Right forelimb (tissue), 1 donor: Measurements from ENCODE around the gene FCMR.
"Not testable (repeated sequence)": the region's sequence is repeated elsewhere in the genome, so short reads cannot be mapped to it uniquely, and the experiment has no call there.

ENCODE experiments used
- DNase-seq: peaks from one replicate; pipeline ENCODE4 v3.0.0-alpha.2; 2018

The FCMR gene

DNA sequence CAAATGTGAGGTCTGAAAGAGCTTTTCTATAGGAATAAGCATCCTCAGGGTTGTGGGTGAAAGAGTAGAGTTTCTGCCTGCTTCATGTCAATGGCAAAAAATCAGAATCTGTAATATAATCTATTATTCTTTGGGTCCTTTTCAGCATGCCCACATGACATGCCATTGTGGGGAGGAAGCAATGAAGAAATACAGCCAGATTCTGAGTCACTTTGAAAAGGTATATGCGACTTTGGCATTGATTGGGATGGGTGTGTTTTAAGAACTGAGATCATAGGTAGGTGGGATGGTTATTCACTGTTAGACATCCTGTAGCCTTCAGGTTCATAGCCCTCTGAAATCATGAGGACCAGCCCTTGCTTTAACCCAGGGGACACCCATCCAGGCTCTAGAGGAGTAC is 54.5 kb downstream of the FCMR start:
- no peak for DNase-seq

DNA sequence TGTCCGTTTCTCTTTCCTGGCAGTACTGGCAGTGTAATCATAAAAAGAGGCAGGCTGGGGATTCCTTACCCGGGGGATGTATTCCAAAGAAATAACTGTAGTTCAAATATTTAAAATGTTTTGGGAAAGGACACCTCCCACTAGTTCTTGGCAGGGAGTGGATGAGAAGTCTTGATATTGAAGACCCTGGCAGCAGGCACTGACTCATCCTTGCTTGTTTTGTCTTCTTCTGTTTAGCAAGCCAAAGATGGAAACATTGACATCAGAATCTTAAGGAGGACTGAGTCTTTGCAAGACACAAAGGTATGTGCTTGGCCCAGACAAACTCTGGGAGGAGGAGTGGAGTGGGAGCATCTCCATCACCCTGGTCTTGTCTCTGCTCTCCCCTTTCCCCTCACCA is 55.7 kb downstream of the FCMR start:
- no peak for DNase-seq

DNA sequence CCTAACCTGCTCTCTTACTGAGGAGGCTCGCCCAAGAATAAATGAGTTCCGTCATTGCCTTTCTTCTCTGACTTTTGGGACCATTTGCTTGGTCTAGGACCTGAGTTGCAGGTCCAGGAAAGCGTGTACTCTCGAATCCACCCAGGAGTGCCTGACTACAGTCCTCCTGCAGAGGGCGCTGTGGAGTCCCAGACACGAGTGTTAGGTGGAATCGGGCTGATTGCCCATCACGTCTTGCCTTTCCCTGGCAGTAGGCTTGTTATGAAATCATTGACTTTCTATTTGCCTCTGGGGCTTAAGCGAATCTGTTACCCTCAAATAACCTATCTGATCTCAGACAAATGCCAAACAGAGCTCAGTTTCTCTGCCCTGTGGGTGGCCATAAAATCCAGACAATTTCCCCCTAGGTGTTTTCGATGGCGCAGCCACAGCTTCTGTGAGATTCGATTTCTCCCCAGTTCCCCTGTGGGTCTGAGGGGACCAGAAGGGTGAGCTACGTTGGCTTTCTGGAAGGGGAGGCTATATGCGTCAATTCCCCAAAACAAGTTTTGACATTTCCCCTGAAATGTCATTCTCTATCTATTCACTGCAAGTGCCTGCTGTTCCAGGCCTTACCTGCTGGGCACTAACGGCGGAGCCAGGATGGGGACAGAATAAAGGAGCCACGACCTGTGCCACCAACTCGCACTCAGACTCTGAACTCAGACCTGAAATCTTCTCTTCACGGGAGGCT is 56.6 kb downstream of the FCMR start, which contains the start of gene IL20:
IL20 (plus strand) TSS at position 685 of the 733 bp plus-strand sequence. CDS start 230 bp downstream, outside the sequence.
- DNase-seq = no peak

DNA sequence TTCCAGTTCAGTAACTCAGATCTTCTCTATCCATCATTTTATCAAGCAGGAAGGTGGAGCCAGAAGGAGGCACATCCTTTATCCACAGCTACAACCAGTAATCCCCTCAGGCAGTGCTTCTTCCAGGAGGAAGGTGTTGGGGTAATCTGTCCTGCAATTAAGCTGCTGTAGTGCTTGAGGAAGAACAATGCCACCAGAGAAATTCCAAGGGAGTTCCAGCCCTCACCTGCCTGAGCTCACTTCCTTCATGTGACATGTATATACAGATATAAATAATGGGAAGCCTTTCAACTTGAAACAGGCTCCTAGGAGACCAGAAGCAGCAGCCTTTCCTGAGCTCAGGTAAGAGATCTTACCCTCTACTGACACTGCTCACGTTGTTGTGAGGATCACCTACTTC is 58.5 kb downstream of the FCMR start:
- no peak for DNase-seq

DNA sequence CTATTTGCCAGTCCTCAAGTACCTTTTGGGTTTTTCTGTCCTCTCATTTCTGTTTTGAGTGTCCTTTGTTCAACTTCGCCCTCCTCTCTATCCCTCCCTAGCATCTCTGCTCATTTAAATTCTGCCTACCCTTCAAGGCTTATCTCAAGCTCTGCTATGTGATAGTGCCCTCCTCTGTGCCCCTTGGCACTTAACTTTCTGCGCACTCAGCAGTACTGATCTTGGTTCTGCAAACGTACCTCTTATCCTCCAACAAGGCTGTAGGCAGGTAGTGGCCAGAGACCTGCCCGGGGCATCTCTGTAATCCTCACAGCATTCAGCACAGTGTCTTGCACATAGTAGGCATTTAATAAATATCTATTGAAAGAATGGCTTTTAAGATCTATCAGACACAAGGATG is 61.6 kb downstream of the FCMR start:
- no peak for DNase-seq

DNA sequence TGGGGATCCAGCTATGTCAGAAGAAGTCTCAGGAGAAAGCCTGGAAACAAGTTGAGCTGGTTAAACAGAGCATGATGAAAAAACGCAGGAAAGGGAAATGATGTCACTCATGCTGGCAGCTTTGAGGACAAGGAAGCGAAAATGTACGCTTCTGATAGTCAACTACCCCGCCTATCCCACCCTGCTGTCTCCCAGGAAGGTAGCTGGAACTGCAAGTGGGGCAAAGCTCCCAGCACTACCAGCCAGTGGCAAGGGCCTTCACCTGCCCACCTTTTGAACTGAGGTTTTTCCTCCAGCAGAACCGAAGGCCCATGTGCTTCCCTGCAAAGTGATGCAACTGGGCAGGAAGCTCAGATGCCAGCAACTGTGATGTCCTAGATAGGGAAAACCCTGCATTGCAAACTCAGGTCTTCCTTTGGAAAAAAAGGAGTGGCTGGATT is 62.6 kb downstream of the FCMR start:
- no peak for DNase-seq

DNA sequence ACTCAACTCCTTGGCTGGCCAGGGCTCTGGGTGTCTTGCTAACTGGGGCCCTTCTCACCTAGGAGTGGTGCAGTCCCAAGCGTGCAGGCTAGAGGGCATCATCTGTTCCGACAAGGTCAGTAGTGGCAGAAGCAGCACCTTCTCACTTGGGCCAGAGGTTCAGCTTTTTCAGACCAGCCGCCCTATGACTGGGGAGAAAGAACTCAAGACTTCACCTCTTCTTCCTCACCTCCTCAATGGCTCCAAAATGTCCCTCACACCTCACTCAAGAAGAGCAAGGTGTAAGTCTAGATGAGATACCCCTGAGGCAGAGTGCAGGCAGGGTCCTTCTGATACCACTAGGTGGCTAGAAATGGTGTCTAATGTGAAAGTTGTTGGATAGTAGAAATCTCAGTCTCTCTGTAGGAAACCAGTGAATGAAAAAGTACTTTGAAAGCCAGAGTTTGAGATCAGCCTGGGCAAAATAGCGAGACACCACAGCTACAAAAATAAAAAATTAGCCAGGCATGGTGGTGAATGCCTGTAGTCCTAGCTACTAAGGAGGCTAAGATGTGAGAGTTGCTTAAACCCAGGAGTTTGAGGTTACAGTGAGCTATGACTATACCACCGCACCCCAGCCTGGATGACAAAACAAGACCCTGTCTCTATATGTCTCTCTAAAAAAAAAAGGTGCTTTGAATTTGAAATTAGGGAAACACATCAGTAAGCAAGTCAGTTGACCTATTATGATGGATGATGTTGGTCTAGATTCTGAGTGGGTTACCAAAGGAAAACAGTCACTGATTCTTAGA is 64.9 kb downstream of the FCMR start:
- no peak for DNase-seq

DNA sequence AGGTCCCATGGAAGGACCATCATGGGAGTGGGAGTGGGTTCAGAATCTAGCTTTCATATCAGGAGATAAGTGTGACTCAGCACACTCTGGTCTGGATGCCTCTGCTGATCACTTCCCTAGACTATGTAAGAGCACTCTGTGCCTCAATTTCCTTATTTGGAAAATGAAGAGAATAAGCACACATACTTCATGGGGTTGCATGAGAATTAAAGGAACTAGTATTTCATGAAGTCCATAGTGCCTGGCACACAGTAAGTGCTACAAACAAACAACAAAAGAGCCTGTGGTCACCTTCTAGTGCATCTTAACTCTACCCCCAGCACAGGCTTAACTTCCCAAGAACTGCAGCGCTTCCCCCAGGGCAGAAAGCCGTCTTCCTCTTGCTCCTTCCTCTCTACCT is 65.9 kb downstream of the FCMR start:
- no peak for DNase-seq

DNA sequence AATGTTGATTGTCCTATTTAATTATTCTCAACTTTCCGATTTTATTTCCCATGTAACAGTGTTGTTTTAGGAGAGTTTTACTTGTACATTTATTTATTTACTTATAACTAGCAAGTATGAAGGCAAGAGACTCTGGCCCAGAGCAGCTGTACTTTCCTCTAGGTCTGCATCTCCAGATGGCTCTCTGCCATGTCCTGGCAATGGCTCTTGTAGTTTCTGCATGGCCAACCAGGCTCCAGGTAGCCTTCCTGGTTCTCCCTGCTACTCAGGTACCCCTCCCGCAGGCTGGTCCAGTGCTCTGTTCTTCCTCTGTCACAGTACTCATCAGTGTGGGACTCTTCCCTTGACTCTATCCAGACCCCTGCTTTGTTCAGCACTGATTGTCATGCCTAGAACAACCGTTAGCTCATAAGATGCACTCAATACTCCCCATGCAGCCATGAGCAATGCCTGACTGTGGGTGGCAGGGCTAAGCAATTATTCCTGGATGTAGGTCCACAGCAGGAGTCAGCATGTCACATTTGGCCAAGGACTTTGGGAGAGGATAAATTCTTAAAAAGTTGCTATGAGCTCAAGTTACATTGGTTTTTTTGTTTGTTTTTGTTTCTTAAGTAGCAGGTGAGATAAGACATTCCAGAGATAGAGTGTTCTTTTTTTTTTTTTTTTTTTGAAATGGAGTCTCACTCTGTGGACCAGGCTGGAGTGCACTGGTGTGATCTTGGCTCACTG is 67.2 kb downstream of the FCMR start:
- DNase-seq = no peak

DNA sequence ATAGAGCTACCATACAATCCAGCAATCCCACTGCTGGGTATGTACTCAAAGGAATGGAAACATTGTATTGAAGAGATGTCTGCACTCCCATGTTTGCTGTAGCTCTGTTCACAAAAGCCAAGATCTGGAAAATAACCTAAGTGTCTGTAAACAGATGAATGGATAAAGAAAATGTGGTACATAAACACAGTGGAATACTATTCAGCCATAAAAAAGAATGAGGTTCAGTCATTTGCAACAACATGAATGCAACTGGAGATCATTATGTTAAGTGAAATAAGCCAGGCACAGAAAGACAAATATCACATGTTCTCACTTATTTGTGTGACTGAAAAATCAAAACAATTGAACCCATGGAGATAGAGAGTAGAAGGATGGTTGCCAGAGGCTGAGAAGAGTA is 68.0 kb downstream of the FCMR start:
- DNase-seq = not testable (repeated sequence)
